Mucosa of stomach (tissue), 1 donor: ENCODE results near the gene SLCO3A1.

Experiments used
- H3K27me3 ChIP-seq: one replicate; pipeline ENCODE4 v1.7.0; 2013; ENCODE audit warnings: mild to moderate bottlenecking, low read length; ENCODE audit not compliant: control insufficient read depth, insufficient read depth
- H3K36me3 ChIP-seq: one replicate; pipeline ENCODE4 v1.7.0; 2013; ENCODE audit warnings: low read length; ENCODE audit not compliant: control insufficient read depth, insufficient read depth
- H3K4me1 ChIP-seq: one replicate; pipeline ENCODE4 v1.7.0; 2013; ENCODE audit warnings: mild to moderate bottlenecking, low read length; ENCODE audit not compliant: control insufficient read depth, insufficient read depth
- H3K4me3 ChIP-seq: one replicate; pipeline ENCODE4 v1.7.0; 2013; ENCODE audit warnings: low read length
- H3K9ac ChIP-seq: one replicate; pipeline ENCODE4 v1.7.0; 2013; ENCODE audit warnings: mild to moderate bottlenecking, low read length, moderate library complexity
- H3K9me3 ChIP-seq: one replicate; pipeline ENCODE4 v1.7.0; 2013; ENCODE audit warnings: mild to moderate bottlenecking, low read length, moderate library complexity; ENCODE audit not compliant: control insufficient read depth
- donor health status: Pancreatic carcinoma.

Gene SLCO3A1

DNA sequence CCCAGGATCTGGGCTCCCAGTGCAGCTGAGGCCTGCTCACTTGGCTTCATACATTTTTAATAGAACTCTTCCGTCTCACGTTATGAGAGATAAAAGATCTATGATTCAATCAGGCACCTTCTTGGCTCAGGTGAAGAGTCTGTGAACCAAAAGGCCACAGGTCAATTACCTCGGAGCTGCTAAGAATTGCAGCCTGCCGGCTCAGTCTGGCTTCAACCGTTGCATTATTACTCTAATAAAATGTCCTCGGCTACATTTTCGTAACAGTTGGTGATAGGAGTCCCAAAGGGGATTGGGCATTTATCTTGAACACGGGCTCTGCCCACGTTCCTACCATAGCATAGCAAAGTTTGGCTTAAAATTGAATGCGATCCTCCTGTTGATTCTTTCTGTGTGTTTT, 176.3 kb downstream of the SLCO3A1 start:
- Histone ChIP-seq H3K36me3 (no peaks in the 10 kb centered on the region), H3K9me3 (no peaks in the 10 kb centered on the region), H3K27me3 (no peaks in the 10 kb centered on the region), H3K9ac (no peak overlapping the region), H3K4me1 (no peaks in the 10 kb centered on the region), H3K4me3 (no peak overlapping the region)

- H3K9ac ChIP-seq: no peak overlapping the region
- no peaks in the 10 kb centered on the region for H3K27me3 ChIP-seq
- no peaks in the 10 kb centered on the region for H3K4me1 ChIP-seq
- H3K9me3 ChIP-seq: no peaks in the 10 kb centered on the region
- no peak overlapping the region for H3K4me3 ChIP-seq
- no peaks in the 10 kb centered on the region for H3K36me3 ChIP-seq
Observed at GRCh38 chr15:92033314-92033713, 179.8 kb downstream of the SLCO3A1 start.

GRCh38 chr15:92033723-92034122, 180.2 kb downstream of the SLCO3A1 start:
- no peaks in the 10 kb centered on the region for H3K36me3 ChIP-seq
- H3K9me3 ChIP-seq: no peaks in the 10 kb centered on the region
- no peaks in the 10 kb centered on the region for H3K27me3 ChIP-seq
- no peak overlapping the region for H3K4me3 ChIP-seq
- H3K9ac ChIP-seq: no peak overlapping the region
- no peaks in the 10 kb centered on the region for H3K4me1 ChIP-seq

DNA sequence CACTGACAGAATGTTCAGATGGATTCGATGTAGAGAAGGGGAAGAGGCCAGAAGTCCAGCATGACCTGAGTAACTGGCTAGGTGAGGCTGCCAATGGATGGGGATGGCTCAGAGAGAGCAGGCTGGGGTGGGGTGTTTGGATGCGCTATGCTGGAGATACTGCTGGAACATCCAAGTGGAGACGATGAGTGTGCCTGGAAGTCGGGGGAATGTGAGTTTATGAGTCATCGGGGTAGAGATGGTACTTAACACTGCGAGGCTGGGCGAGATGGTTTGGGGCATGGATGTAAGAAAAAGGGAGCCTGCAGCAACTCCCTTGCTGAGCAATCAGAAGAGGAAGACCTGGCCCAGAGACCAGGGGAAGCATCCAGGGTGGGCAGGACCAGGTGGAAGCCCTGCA, 180.7 kb downstream of the SLCO3A1 start:
- no peaks in the 10 kb centered on the region for H3K4me1 ChIP-seq
- H3K9ac ChIP-seq: no peak overlapping the region
- no peaks in the 10 kb centered on the region for H3K27me3 ChIP-seq
- H3K36me3 ChIP-seq: no peaks in the 10 kb centered on the region
- H3K4me3 ChIP-seq: no peak overlapping the region
- no peaks in the 10 kb centered on the region for H3K9me3 ChIP-seq

DNA sequence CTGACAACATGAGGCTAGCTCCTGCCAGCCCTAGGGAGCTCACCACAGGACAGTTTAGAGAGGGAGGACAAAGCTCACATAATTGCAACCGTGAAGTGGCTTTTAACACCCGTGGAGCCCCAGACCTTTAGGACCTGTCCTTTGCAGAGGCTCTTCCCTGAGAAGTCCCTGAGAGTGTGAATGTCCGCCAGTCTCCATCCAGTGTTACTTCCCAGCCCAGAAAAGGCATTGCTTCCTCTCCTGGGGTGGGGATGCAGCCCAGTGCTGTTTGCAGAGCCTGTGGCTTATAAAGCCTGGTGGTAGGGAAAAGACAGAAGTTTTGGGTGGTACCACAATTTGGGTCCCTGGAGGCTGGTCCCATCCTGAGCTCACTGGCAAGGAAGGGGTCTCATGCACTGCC, 182.0 kb downstream of the SLCO3A1 start:
- Histone ChIP-seq H3K4me3 (no peak overlapping the region), H3K27me3 (no peaks in the 10 kb centered on the region), H3K9me3 (no peaks in the 10 kb centered on the region), H3K4me1 (no peaks in the 10 kb centered on the region), H3K36me3 (no peaks in the 10 kb centered on the region), H3K9ac (no peak overlapping the region)

GRCh38 chr15:92035961-92036360, 182.5 kb downstream of the SLCO3A1 start:
- H3K36me3 ChIP-seq: no peaks in the 10 kb centered on the region
- H3K27me3 ChIP-seq: no peaks in the 10 kb centered on the region
- no peaks in the 10 kb centered on the region for H3K9me3 ChIP-seq
- no peak overlapping the region for H3K9ac ChIP-seq
- no peak overlapping the region for H3K4me3 ChIP-seq
- H3K4me1 ChIP-seq: no peaks in the 10 kb centered on the region

- no peak overlapping the region for H3K4me3 ChIP-seq
Observed at GRCh38 chr15:92037491-92037890, 184.0 kb downstream of the SLCO3A1 start.

DNA sequence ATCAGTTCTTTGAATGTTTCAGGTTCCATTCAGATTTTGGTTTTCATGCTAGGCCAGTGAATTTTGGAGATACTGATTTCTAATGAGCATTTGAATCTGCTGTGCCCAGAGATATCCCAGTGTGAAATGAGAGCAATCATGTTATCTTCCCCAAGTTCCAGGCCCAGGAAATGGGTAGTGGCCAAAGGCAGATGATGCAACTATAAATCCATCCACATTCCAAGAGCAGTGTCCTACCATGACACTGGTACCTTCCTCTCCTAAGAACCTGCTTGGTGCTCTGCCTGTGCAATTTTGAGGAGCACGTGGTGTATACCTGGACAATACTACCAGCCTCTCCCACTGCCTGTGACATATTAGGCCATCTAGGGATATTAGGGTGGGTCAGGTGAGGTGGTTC, 186.8 kb downstream of the SLCO3A1 start:
- Histone ChIP-seq H3K27me3 (no peaks in the 10 kb centered on the region), H3K9ac (no peak overlapping the region), H3K9me3 (no peaks in the 10 kb centered on the region), H3K4me3 (no peak overlapping the region), H3K4me1 (no peaks in the 10 kb centered on the region), H3K36me3 (no peaks in the 10 kb centered on the region)

More at GRCh38 chr15:92037491-92037890, 184.0 kb downstream of the SLCO3A1 start:
- H3K9ac ChIP-seq: no peak overlapping the region
- H3K36me3 ChIP-seq: no peaks in the 10 kb centered on the region
- no peaks in the 10 kb centered on the region for H3K9me3 ChIP-seq
- H3K4me1 ChIP-seq: no peaks in the 10 kb centered on the region
- no peaks in the 10 kb centered on the region for H3K27me3 ChIP-seq

DNA sequence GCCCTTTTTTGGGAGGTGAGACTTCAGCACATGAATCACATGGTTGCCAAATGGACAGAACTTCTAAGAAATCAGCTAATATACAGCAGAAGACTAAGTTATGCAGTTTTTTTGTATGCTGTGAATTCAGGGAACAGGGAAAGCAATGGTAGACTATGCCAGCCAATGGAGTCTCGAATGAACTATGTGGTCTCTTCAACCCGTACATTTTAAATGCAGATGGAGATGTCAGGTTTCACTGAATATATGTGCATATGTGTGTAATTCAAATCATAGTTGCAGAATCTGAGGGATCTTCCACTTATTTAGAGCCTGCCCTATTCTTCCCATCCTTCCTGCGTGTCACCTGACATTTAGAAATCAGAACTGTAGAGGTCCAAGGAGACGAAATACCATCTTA, 187.9 kb downstream of the SLCO3A1 start:
- H3K4me3 ChIP-seq: no peak overlapping the region
- H3K36me3 ChIP-seq: no peaks in the 10 kb centered on the region
- H3K27me3 ChIP-seq: no peaks in the 10 kb centered on the region
- no peaks in the 10 kb centered on the region for H3K4me1 ChIP-seq
- no peaks in the 10 kb centered on the region for H3K9me3 ChIP-seq
- no peak overlapping the region for H3K9ac ChIP-seq

- H3K4me3 ChIP-seq: no peak overlapping the region
- H3K27me3 ChIP-seq: no peaks in the 10 kb centered on the region
- H3K9me3 ChIP-seq: no peaks in the 10 kb centered on the region
- H3K4me1 ChIP-seq: no peaks in the 10 kb centered on the region
- H3K9ac ChIP-seq: no peak overlapping the region
- no peaks in the 10 kb centered on the region for H3K36me3 ChIP-seq
Observed at GRCh38 chr15:92043283-92043682, 189.8 kb downstream of the SLCO3A1 start.

GRCh38 chr15:92044203-92044909, 190.8 kb downstream of the SLCO3A1 start:
- no peak overlapping the region for H3K9ac ChIP-seq
- H3K36me3 ChIP-seq: no peaks in the 10 kb centered on the region
- no peaks in the 10 kb centered on the region for H3K4me1 ChIP-seq
- H3K4me3 ChIP-seq: no peak overlapping the region
- no peaks in the 10 kb centered on the region for H3K27me3 ChIP-seq
- H3K9me3 ChIP-seq: no peaks in the 10 kb centered on the region

DNA sequence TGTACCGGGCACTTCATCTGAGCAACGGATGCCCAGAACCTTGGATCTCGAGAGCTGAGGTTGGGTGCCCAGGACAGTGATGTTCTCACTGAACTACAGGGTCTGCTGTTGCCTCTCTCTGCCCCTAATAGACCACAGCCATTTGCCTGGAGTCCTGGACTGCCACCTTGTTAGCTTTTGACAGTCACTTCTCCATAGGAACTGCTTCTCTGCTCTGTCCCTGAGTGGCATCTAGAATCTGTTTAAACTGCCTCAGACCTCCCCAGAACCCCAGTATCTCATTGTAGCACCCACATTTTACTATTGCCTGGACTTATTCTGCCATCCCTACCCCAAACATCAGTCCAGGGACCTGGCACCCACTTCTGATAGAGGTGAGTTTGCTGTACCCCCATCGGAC, 194.4 kb downstream of the SLCO3A1 start:
- H3K36me3 ChIP-seq: no peaks in the 10 kb centered on the region

GRCh38 chr15:92048739-92049138, 195.2 kb downstream of the SLCO3A1 start:
- no peaks in the 10 kb centered on the region for H3K9me3 ChIP-seq
- no peaks in the 10 kb centered on the region for H3K36me3 ChIP-seq

More for the DNA sequence above, 194.4 kb downstream of the SLCO3A1 start:
- Histone ChIP-seq H3K9me3 (no peaks in the 10 kb centered on the region), H3K4me1 (no peaks in the 10 kb centered on the region), H3K9ac (no peak overlapping the region), H3K4me3 (no peak overlapping the region), H3K27me3 (no peaks in the 10 kb centered on the region)

More at GRCh38 chr15:92048739-92049138, 195.2 kb downstream of the SLCO3A1 start:
- Histone ChIP-seq H3K4me1 (no peaks in the 10 kb centered on the region), H3K27me3 (no peaks in the 10 kb centered on the region), H3K4me3 (no peak overlapping the region), H3K9ac (no peak overlapping the region)
